ENCODE data around the gene TAS2R41.
"Not testable (repeated sequence)": the region's sequence is repeated elsewhere in the genome, so short reads cannot be mapped to it uniquely, and the experiment has no call there.

Gene TAS2R41

GRCh38 chr7:143519411-143520131 lies 41.9 kb downstream of the TAS2R41 start:
- no peaks in the 10 kb centered on the region for H3K4me1 ChIP-seq (ENCODE audit: control insufficient read depth in 1 of 2, insufficient read depth in 1 of 2, low read depth in 1 of 2, low read length in 1 of 2)
- no peak overlapping the region for H3K27ac ChIP-seq
- TF ChIP-seq, protein P1, sequence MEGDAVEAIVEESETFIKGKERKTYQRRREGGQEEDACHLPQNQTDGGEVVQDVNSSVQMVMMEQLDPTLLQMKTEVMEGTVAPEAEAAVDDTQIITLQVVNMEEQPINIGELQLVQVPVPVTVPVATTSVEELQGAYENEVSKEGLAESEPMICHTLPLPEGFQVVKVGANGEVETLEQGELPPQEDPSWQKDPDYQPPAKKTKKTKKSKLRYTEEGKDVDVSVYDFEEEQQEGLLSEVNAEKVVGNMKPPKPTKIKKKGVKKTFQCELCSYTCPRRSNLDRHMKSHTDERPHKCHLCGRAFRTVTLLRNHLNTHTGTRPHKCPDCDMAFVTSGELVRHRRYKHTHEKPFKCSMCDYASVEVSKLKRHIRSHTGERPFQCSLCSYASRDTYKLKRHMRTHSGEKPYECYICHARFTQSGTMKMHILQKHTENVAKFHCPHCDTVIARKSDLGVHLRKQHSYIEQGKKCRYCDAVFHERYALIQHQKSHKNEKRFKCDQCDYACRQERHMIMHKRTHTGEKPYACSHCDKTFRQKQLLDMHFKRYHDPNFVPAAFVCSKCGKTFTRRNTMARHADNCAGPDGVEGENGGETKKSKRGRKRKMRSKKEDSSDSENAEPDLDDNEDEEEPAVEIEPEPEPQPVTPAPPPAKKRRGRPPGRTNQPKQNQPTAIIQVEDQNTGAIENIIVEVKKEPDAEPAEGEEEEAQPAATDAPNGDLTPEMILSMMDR (IDR thresholded peaks at IDR 0.05): no peak
- H3K4me3 ChIP-seq (ENCODE audit: low read depth in 1 of 2, low read length in 1 of 2): no peak overlapping the region
- H3K36me3 ChIP-seq: no peaks in the 10 kb centered on the region
- no peaks in the 10 kb centered on the region for H3K9me3 ChIP-seq
- no peaks in the 10 kb centered on the region for H3K27me3 ChIP-seq

DNA sequence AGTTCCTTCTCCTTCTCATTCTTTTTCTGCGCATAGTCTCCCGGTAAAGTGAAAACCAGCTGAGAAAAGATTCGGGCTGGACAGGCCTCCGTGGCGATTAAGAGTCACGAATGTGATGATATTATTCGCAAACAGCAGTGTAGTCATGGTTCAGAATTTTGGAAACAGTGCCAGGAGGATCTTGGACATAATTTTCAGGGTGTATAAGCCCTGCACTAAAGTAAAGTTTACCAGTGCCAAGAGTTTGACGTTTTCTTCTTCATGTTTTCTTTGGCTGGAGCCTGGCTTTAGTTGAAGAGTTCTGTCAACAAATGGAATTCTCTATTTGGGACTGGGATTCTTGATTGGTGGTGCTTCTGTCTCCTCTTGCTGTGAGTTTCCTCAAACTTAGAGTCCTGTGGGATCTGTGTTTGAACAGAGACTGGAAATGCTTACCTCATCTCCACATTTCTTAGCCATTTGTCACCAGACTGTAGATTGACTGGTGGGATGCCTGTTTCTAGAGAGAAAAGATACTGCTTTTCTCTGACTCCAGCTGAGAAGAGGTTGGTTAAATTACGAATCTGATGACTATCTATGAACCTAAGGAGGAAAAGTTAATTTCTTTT lies 44.7 kb downstream of the TAS2R41 start:
- not testable (repeated sequence) for H3K4me1 ChIP-seq (ENCODE audit: control insufficient read depth in 1 of 2, insufficient read depth in 1 of 2, low read depth in 1 of 2, low read length in 1 of 2); H3K36me3 ChIP-seq; H3K9me3 ChIP-seq; H3K27me3 ChIP-seq; H3K27ac ChIP-seq; H3K4me3 ChIP-seq (ENCODE audit: low read depth in 1 of 2, low read length in 1 of 2)

Measured in neutrophil (primary cell).